IPS-18c (cell line): ENCODE measurements around the gene WNK4.
A peak's percentile ranks its signal among the peaks of the same experiment; 100 is the strongest.

ENCODE experiments used
- H3K4me3 ChIP-seq: 2 replicates; pipeline ENCODE4 v1.7.0; 2013; ENCODE audit warnings: low read depth, mild to moderate bottlenecking, low read length, moderate library complexity; ENCODE audit not compliant: insufficient read depth
- H3K9me3 ChIP-seq: one replicate; pipeline ENCODE4 v1.6.1; 2013; ENCODE audit warnings: mild to moderate bottlenecking, low read length, moderate library complexity; ENCODE audit not compliant: control insufficient read depth, insufficient read depth

Gene WNK4

DNA sequence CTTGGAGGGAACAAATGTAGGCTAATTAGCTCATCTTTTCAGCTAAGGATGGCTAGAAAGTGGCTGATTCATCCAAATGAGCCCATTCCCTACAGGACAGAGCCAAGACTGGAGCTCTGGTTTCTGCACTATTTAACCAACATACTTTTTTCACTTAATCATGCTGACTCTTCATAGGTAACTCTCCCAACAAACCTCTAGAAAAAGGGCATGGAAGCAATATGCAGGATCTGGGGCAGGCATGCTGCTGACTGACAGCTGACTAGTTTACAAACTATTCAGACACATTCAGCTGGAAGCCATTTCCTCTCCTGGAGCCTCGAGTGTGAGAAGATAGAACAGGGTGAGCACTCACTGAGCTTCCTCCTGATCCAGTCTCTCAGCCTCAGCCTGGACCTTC lies 37.5 kb downstream of the WNK4 start:
- H3K4me3 ChIP-seq = no peak overlapping the region

DNA sequence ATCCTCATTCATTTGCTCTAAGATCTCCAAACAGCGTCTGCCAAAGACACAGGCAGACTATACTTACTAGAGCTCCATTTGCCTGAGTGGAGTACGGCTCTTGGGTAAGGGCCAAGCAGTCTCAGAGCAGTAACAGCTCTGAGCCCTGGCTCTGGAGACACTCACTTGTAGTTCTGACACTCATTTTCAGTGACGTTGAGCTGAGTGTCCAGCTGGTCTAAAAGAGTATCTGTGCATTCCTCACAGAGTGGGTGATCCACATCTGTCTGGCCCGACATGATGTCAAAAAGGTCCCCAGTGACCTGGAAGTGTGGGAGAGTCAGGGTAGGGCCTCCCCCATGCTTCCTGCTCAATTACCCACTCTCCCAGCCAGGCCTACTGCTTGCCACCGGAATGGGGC lies 38.0 kb downstream of the WNK4 start:
- no peak overlapping the region for H3K4me3 ChIP-seq
- H3K9me3 ChIP-seq = no peaks in the 10 kb centered on the region

More for the DNA sequence above, 37.5 kb downstream of the WNK4 start:
- H3K9me3 ChIP-seq = no peaks in the 10 kb centered on the region

DNA sequence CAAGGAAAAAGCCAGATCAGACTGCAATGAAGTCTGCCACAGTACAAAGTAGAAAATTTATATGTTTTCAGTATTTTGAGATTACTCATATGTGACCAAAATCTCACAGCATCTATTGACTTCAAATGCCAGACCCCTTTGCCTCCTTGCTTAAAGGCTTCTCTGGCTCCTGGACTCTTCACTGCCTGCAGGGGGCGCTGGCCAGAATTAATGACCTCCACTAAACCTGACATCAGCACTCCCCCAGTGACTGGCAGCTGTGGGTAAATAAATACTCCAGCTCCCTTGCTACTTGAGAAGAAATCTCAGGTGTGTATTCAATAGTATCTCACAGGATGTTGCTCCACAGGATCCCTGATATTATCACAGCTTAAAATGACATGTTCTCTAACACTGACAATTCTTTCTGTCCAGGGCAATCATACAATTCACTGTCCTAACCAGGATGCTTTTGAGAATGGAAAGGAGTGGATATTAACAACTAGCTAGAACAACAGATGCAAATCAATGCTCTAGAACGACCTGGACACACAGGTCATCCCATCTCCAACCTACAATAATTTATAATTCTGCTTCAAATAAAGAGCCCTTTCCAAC lies 39.6 kb downstream of the WNK4 start:
- no peaks in the 10 kb centered on the region for H3K9me3 ChIP-seq

DNA sequence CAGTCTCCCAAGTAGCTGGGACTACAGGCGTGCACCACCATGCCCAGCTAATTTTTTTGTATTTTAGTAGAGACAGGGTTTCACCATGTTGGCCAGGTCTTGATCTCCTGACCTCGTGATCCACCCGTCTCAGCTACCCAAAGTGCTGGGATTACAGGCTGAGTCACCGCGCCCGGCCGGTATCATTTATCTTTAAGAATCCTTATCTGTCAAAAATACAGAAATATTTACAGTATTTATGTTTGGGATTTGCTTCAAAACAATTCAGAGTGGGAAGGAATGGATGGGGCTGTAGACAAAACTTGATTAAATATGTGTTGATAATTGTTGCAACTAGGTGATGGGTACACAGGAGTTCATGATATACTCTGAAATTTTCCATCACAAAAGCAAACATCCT lies 40.8 kb downstream of the WNK4 start:
- H3K4me3 ChIP-seq = no peak overlapping the region
- no peaks in the 10 kb centered on the region for H3K9me3 ChIP-seq

More for the DNA sequence above, 39.6 kb downstream of the WNK4 start:
- no peak overlapping the region for H3K4me3 ChIP-seq

DNA sequence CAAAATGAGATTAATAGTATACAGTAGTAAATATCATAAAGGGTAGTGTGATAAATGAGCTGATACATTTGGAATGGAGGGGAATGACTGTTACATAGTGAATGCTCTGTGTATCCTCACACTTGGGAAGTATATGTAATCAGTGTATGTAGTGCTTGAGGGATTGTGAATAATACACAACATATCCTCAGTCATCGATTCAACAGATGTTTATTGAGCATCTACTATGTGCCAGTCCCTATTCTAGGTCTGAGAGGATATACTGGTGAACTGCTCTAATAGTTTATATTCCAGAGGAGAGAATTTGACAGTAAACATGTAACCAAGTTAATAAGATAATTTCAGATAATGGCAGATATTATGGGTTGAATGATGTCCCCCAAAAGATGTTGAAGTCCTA lies 47.1 kb downstream of the WNK4 start:
- Histone ChIP-seq H3K4me3 (no peak overlapping the region), H3K9me3 (no peaks in the 10 kb centered on the region)

DNA sequence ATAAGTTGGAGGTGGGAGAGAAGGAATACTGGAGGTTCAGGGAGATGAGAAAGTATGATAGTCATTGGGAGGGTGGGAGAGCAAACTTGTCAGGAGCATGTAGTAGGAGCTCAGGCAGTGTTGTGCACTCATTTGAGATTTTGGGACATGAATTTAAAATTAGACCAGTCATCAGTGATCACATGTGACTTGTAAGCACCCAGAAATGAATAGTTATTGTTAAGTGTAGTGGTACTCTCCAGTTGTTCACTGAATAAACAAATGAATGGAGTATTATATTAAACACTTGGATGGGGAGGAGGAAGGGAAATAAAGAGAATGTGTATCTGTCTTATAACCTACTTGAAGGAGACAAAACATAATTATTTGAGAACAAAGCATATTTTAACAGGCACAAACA lies 50.6 kb downstream of the WNK4 start:
- no peaks in the 10 kb centered on the region for H3K9me3 ChIP-seq
- no peak overlapping the region for H3K4me3 ChIP-seq

DNA sequence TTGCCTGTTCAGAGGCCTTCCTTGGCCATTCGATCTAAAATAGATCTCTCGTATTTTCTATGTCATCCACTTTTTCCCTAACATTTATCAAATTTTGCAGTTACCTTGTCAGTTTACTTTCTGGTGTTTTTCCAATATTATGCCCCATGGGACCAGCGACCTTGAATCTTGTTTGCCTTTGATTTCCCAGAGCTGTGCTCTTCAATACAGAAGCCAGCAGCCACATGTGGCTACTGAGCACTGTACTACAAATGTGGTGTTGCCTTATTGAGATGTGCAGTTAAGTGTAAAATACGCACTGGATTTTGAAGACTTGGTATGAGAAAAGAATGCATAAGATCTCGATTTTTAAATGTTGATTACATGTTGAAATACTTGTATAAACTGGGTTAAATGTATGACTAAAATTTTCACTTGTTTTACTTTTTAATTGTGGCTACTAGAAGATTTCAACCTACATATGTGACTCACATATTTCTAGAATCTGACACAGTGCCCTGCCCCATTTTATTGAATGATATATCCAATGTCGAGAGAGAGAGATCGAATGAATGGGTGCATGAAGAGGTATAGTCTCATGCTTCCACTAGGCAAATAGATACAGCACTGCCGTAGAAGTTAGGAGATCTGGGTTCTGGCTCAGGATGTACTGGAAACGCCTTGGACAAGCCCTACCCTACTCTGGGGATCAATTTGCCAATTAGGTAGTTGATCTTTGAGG lies 52.0 kb downstream of the WNK4 start:
- Histone ChIP-seq H3K4me3 (peak overlapping the region; percentile 99), H3K9me3 (no peaks in the 10 kb centered on the region)

DNA sequence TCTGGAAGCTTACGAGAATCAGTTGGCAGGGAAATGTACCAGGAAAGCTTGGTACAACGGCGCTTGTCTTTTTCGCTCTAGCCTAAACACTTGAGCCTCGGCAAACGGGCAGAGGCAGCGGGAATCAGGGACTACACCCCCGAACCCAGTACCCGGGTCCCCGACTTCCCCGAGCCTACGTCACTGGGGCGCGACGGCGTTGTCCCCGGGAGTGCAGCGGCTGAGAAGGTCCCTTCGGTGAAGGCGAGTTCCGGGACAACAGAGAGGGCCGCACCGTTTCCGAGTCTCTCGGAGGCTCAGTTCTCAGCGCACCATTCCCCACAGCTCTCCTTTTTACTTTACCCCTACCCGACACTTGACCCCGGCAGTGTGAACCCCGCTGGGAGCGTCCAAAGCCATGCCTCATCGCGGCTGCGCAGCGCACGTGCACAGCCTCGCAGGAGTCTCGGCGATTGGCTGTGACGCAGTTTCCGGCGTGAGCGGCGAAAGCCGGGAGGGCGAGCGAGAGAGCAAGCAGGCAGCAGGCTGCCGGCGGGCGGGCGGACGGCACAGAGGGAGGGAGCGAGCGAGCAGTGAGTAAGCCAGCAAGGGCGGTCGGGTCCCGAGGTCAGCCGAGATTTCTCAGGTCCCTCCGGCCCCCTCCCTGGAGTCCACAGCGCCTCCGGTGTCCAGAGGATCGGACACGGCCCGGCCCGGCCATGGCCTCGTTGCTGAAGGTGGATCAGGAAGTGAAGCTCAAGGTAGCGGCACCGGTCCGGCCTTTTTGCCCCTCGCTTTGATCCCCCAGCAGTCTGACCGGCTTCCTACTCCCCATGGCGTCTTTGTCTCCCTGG lies 52.7 kb downstream of the WNK4 start, which contains the start of gene PSME3:
TSS of gene PSME3 (plus strand) at position 464 of the 833 bp plus-strand sequence. CDS start at position 699, 235 bp downstream.
- peak within 1 kb of the TSS; percentile 99 for H3K4me3 ChIP-seq
- no peaks in the 10 kb centered on the region for H3K9me3 ChIP-seq

DNA sequence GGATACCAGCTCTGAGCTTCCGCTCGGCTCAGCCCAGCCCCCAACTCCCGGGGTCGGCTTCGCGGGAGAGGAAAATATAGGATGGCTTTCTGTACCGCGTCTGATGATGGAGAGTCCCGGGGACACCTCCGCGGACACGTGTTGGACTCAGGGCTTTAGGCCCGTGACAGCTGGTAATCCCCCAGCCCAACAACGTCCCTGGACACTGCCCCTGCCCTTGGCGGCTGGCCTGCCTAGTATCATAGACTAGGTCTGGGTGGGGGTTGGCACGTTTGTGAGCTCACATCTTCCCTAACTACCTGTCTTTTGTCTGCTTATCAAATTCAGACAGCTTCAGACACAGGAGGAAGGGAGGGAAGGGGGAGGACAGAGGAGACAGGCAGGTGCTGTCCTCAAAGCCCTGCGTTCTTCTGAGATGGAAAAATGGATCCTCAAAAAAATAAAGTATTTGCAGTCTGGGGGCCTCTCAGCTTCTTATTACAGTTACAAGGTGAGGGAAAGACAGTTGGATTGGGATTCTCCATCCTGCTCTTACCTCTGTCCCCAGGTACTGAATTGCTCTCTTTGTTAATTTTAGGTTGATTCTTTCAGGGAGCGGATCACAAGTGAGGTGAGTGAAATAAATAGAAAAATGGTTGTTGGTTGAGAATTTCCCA lies 53.5 kb downstream of the WNK4 start:
- no peaks in the 10 kb centered on the region for H3K9me3 ChIP-seq
- H3K4me3 ChIP-seq = peak overlapping the region; percentile 99

DNA sequence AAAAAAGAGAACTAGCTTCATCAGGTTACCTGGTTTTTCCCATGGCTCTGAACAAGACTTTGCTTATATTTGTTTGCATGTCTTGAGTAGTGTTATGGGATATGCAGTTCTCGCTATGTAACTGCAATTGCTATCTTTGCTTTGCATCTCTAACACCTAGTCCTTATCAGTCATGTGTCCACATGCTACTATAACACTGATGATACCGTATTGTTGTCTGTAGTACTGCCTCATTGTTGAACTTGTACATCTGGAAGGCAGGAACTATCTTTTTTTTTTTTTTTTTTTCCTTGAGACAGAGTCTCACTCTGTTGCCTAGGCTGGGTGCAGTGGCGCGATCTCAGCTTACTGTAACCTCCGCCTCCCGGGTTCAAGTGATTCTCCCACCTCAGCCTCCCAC lies 55.3 kb downstream of the WNK4 start:
- H3K4me3 ChIP-seq = no peak overlapping the region
- H3K9me3 ChIP-seq = no peaks in the 10 kb centered on the region

DNA sequence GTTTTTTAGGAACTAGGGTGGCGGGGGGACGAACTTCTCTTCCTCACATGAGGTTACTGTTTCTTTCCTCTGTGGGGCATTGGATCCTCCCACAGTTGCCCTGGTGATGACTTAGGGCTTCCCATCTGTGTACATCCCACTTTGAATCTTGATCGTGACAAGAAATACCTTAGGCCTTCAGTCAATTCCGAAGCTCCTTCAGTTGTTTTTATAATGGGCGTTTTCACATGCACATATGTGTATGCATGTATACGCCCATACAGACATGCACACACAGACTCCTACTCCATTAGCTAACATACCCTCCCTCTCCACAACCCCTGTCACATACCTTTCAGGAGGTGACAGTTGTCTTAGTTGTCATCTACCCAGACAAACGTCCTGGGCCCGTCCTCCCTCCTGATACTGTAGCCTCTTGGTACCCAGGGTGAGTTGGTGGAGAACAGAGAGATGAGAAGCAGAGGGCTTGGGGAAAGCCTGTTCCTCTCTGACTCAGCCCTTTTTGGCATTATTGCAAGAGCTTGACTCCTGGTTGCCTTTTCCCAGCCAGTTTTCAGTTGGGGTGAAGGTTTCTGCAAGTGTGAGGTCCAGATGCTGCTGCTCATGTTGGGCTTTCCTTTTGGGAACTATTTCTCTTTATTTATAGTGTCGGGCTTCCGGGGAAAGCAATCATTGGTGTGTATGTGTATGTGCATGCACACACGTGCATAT lies 61.7 kb downstream of the WNK4 start:
- H3K4me3 ChIP-seq = no peak overlapping the region

DNA sequence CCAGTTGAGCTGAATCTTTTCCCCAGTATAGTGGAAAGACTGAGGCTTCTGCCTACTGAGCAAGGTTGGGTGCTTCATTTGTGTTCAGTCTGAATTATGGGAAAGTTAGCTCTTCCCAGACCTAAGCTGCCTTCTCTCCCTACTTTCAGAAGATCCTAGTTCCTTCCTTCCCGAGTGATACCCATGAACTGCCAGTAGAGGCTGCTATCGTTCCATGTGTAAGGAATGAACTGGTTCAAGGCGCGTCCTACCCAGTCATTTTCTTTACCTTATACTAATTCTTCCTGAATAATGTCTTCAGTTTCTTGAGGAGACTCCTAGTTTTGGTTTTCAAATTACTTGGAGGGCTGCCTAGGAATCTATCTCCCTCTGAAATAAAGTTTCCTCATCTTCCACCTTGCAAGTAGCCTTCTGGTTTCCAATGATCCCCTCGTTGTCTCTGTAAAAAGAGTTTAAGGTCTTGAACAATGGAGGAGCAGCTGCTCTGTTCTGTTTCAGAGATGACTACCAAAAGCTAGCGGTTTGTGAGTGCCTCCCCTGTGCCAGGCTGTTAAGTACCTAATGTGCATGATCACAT lies 63.0 kb downstream of the WNK4 start:
- Histone ChIP-seq H3K4me3 (no peak overlapping the region), H3K9me3 (no peaks in the 10 kb centered on the region)

More for the DNA sequence above, 61.7 kb downstream of the WNK4 start:
- no peaks in the 10 kb centered on the region for H3K9me3 ChIP-seq

DNA sequence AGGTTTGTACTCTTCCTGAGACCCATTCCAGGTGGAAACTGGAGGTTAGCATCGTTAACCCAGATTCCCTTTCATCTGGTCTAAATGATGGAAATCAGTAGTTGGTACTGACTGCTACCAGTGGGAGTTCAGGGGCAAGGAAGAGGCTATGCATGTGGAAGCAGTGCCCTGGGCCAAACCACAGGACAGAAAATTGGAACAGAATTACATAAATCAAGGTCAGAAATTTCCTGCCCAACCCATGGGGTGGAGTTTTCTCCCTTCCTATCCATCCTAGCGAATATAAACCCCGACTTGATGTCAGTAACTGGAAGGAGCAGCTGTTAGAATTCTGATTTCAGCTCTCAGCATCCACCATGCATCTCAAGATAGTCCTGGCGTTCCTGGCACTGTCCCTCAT lies 63.9 kb downstream of the WNK4 start, which contains the start of gene AOC2:
TSS of gene AOC2 (plus strand) at position 310 of the 400 bp plus-strand sequence. CDS start at position 357, 47 bp downstream.
- no peaks in the 10 kb centered on the region for H3K9me3 ChIP-seq

DNA sequence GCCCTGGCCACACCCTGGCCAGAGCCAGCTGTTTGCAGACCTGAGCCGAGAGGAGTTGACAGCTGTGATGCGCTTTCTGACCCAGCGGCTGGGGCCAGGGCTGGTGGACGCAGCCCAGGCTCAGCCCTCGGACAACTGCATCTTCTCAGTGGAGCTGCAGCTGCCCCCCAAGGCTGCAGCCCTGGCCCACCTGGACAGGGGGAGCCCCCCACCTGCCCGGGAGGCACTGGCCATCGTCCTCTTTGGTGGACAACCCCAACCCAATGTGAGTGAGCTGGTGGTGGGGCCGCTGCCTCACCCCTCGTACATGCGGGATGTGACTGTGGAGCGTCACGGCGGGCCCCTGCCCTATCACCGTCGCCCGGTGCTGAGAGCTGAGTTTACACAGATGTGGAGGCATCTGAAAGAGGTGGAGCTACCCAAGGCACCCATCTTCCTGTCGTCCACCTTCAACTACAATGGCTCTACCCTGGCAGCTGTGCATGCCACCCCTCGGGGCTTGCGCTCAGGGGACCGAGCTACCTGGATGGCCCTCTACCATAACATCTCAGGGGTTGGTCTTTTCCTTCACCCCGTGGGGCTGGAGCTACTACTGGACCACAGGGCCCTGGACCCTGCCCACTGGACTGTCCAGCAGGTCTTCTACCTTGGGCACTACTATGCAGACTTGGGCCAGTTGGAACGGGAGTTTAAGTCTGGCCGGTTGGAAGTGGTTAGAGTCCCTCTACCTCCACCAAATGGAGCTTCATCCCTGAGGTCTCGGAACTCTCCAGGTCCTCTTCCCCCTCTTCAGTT lies 64.5 kb downstream of the WNK4 start:
- Histone ChIP-seq H3K4me3 (no peak overlapping the region), H3K9me3 (no peaks in the 10 kb centered on the region)

More for the DNA sequence above, 63.9 kb downstream of the WNK4 start, which contains the start of gene AOC2:
- no peak within 1 kb of the TSS for H3K4me3 ChIP-seq

DNA sequence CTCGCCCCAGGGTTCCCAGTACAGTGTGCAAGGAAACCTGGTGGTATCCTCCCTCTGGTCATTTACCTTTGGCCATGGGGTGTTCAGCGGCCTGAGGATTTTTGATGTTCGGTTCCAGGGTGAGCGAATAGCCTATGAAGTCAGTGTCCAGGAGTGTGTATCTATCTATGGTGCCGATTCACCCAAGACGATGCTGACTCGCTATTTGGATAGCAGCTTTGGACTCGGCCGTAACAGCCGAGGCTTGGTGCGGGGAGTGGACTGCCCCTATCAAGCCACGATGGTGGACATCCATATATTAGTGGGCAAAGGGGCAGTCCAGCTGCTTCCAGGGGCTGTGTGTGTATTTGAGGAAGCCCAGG lies 65.1 kb downstream of the WNK4 start:
- H3K4me3 ChIP-seq = no peak overlapping the region
- H3K9me3 ChIP-seq = no peaks in the 10 kb centered on the region
